HEK293 (cell line): ENCODE data around the gene KIF22.

ENCODE experiments used
- CTCF ChIA-PET: fragments of 350-600 bp; formaldehyde crosslinking; extraction: SDS; loops from one replicate; lab custom pipeline; 2021; ENCODE audit warnings: antibody characterized with exemption; lab: Yijun Ruan, JAX
- POLR2A ChIA-PET: fragments of 300-600 bp; formaldehyde crosslinking; extraction: SDS; loops from one replicate; lab custom pipeline; 2020; ENCODE audit warnings: antibody characterized with exemption, inconsistent platforms; lab: Yijun Ruan, JAX
- H3K27ac ChIP-seq: fragments of 200-500 bp; sonication (Bioruptor generic); 2 replicates; pipeline ENCODE4 v1.5.1; 2014; ENCODE audit warnings: low read depth, low read length, control low read depth, inconsistent platforms; ENCODE audit errors: extremely low read depth
- H3K36me3 ChIP-seq, 2 experiments: fragments of 200-500 bp in 1 of 2; sonication (Bioruptor generic) in 1 of 2; 1 replicate in 1 of 2; 2 replicates in 1 of 2; pipeline ENCODE4 v1.5.1; 2014 to 2017; ENCODE audit warnings: inconsistent platforms in 2 of 2, low read length in 2 of 2; ENCODE audit not compliant: control insufficient read depth in 2 of 2, insufficient read depth in 1 of 2
- H3K4me1 ChIP-seq: fragments of 200-500 bp; sonication (Bioruptor generic); 2 replicates; pipeline ENCODE4 v1.5.1; 2014; ENCODE audit warnings: mild to moderate bottlenecking, low read length, inconsistent platforms; ENCODE audit not compliant: control insufficient read depth, insufficient read depth
- H3K4me3 ChIP-seq: 2 replicates; pipeline ENCODE4 v1.5.1; 2011; ENCODE audit warnings: low read depth, mild to moderate bottlenecking, control low read depth, low read length, moderate library complexity
- H3K9me3 ChIP-seq: fragments of 200-500 bp; sonication (Bioruptor generic); 2 replicates; pipeline ENCODE4 v1.5.1; 2014; ENCODE audit warnings: low read depth, low read length, inconsistent platforms; ENCODE audit not compliant: control insufficient read depth, insufficient read depth
- HOXD13 ChIP-seq: sonication (generic); formaldehyde crosslinking; IDR thresholded peaks from 2 replicates; pipeline ENCODE4 v1.8.0; 2022; ENCODE audit warnings: missing genetic modification reagents, borderline replicate concordance
- IKZF3 ChIP-seq: fragments of 450-650 bp; IDR thresholded peaks from 2 replicates; pipeline ENCODE4 v1.5.0; 2018; ENCODE audit warnings: missing biosample characterization, mild to moderate bottlenecking, missing genetic modification characterization, moderate library complexity
- KLF17 ChIP-seq: fragments of 450-650 bp; formaldehyde crosslinking; IDR thresholded peaks from 2 replicates; pipeline ENCODE4 v1.5.1; 2016; ENCODE audit warnings: missing biosample characterization, missing genetic modification characterization
- MZF1 ChIP-seq: fragments of 450-650 bp; formaldehyde crosslinking; IDR thresholded peaks from 2 replicates; pipeline ENCODE4 v1.5.1; 2017; ENCODE audit warnings: missing biosample characterization, missing genetic modification characterization, borderline replicate concordance
- SALL2 ChIP-seq: fragments of 450-650 bp; formaldehyde crosslinking; IDR thresholded peaks from 2 replicates; pipeline ENCODE4 v1.5.0; 2017; ENCODE audit warnings: missing biosample characterization, mild to moderate bottlenecking, missing genetic modification characterization, borderline replicate concordance
- SETDB1 ChIP-seq: IDR thresholded peaks from one replicate; pipeline ENCODE4 v1.6.1; 2017; ENCODE audit warnings: mild to moderate bottlenecking, low read length, moderate library complexity, mixed read lengths; ENCODE audit not compliant: insufficient read length
- ZBTB11 ChIP-seq: fragments of 450-650 bp; formaldehyde crosslinking; conservative IDR thresholded peaks from 2 replicates; pipeline ENCODE4 v1.5.1; 2016; ENCODE audit warnings: low read depth, missing biosample characterization, missing genetic modification characterization
- ZBTB49 ChIP-seq: fragments of 450-650 bp; formaldehyde crosslinking; IDR thresholded peaks from 2 replicates; pipeline ENCODE4 v1.5.1; 2016; ENCODE audit warnings: missing biosample characterization, missing genetic modification characterization, low read depth
- ZBTB7A ChIP-seq: fragments of 450-650 bp; formaldehyde crosslinking; IDR thresholded peaks from 2 replicates; pipeline ENCODE4 v1.5.1; 2016; ENCODE audit warnings: low read depth, missing biosample characterization, missing genetic modification characterization
- ZFP37 ChIP-seq: fragments of 450-650 bp; formaldehyde crosslinking; IDR thresholded peaks from 2 replicates; pipeline ENCODE4 v1.5.1; 2016; ENCODE audit warnings: missing biosample characterization, missing genetic modification characterization
- ZNF114 ChIP-seq: fragments of 450-650 bp; formaldehyde crosslinking; IDR thresholded peaks from 2 replicates; pipeline ENCODE4 v1.5.0; 2017; ENCODE audit warnings: missing biosample characterization, missing genetic modification characterization
- ZNF148 ChIP-seq: fragments of 450-650 bp; formaldehyde crosslinking; IDR thresholded peaks from 2 replicates; pipeline ENCODE4 v1.5.0; 2017; ENCODE audit warnings: missing biosample characterization, missing genetic modification characterization, borderline replicate concordance
- ZNF175 ChIP-seq: fragments of 450-650 bp; formaldehyde crosslinking; IDR thresholded peaks from 2 replicates; pipeline ENCODE4 v1.5.1; 2016; ENCODE audit warnings: missing biosample characterization, missing genetic modification characterization
- ZNF18 ChIP-seq: fragments of 450-650 bp; formaldehyde crosslinking; IDR thresholded peaks from 2 replicates; pipeline ENCODE4 v1.5.1; 2016; ENCODE audit warnings: missing biosample characterization, missing genetic modification characterization
- ZNF292 ChIP-seq: fragments of 450-650 bp; formaldehyde crosslinking; IDR thresholded peaks from 2 replicates; pipeline ENCODE4 v1.5.1; 2016; ENCODE audit warnings: low read depth, missing biosample characterization, missing genetic modification characterization, borderline replicate concordance
- ZNF302 ChIP-seq: fragments of 450-650 bp; formaldehyde crosslinking; IDR thresholded peaks from 2 replicates; pipeline ENCODE4 v1.5.1; 2016; ENCODE audit warnings: missing biosample characterization, missing genetic modification characterization, low read depth
- ZNF335 ChIP-seq: fragments of 450-650 bp; formaldehyde crosslinking; conservative IDR thresholded peaks from 2 replicates; pipeline ENCODE4 v1.5.1; 2016; ENCODE audit warnings: missing biosample characterization, missing genetic modification characterization
- ZNF341 ChIP-seq: fragments of 450-650 bp; formaldehyde crosslinking; IDR thresholded peaks from 2 replicates; pipeline ENCODE4; 2016; ENCODE audit warnings: low read depth, missing biosample characterization, missing genetic modification characterization
- ZNF37A ChIP-seq: fragments of 450-650 bp; IDR thresholded peaks from 2 replicates; pipeline ENCODE4 v1.5.1; 2018; ENCODE audit warnings: missing biosample characterization, missing genetic modification characterization
- ZNF473 ChIP-seq: fragments of 450-650 bp; formaldehyde crosslinking; IDR thresholded peaks from 2 replicates; pipeline ENCODE4 v1.5.1; 2017; ENCODE audit warnings: missing biosample characterization, missing genetic modification characterization
- ZNF560 ChIP-seq: fragments of 450-650 bp; formaldehyde crosslinking; IDR thresholded peaks from 2 replicates; pipeline ENCODE4 v1.5.1; 2017; ENCODE audit warnings: missing biosample characterization, missing genetic modification characterization, borderline replicate concordance
- ZNF585B ChIP-seq: fragments of 450-650 bp; formaldehyde crosslinking; IDR thresholded peaks from 2 replicates; pipeline ENCODE4 v1.5.1; 2016; ENCODE audit warnings: missing biosample characterization, missing genetic modification characterization
- ZNF621 ChIP-seq: fragments of 450-650 bp; formaldehyde crosslinking; IDR thresholded peaks from 2 replicates; pipeline ENCODE4 v1.5.1; 2017; ENCODE audit warnings: missing biosample characterization, missing genetic modification characterization
- ZNF76 ChIP-seq: fragments of 450-650 bp; formaldehyde crosslinking; IDR thresholded peaks from 2 replicates; pipeline ENCODE4; 2016; ENCODE audit warnings: low read depth, missing biosample characterization, missing genetic modification characterization, borderline replicate concordance
- ZNF791 ChIP-seq: fragments of 450-650 bp; formaldehyde crosslinking; IDR thresholded peaks from 2 replicates; pipeline ENCODE4 v1.5.1; 2016; ENCODE audit warnings: missing biosample characterization, missing genetic modification characterization
- ZNF837 ChIP-seq: fragments of 450-650 bp; formaldehyde crosslinking; IDR thresholded peaks from 2 replicates; pipeline ENCODE4 v1.5.1; 2016; ENCODE audit warnings: missing biosample characterization, missing genetic modification characterization

Gene KIF22

GRCh38 chr16:29790183-29790948 lies at the start of gene KIF22:
TSS of gene KIF22 (plus strand) at chr16:29790751. CDS start at chr16:29790760, 9 bp downstream.
- H3K36me3 ChIP-seq = peaks cover 0 to 14% of the 10 kb centered on the region in 2 experiments; a peak in 1 of 3 replicates
- peak within 1 kb of the TSS; percentile 93 for H3K4me3 ChIP-seq
- ChIA-PET CTCF (interaction anchor here (0.5 to 3.5 kb wide), 17 partner anchors 7 to 746 kb away, joined by 3 to 28 read pairs (median 4); partner anchors contain the start of genes PAGR1 and ZG16), POLR2A (interaction anchor here (0.6 to 2.7 kb wide), 23 partner anchors 10 to 241 kb away, joined by 3 to 31 read pairs (median 4); partner anchors contain the start of genes MAZ, PAGR1, PRRT2 and TAOK2)
- H3K9me3 ChIP-seq = no peaks in the 10 kb centered on the region
- H3K27ac ChIP-seq = peak within 1 kb of the TSS; percentile 90
- 0 out of 2 replicates have a peak, but pooled peaks cover 2% of the 10 kb centered on the region for H3K4me1 ChIP-seq
- TF ChIP-seq ZNF335 (tag by site-specific recombination) (peak; percentile 61), ZNF791 (no peak), ZNF175 (tag by site-specific recombination) (no peak), ZNF292 (no peak), ZNF37A (tag by site-specific recombination) (no peak), ZNF560 (no peak), ZNF148 (tag by site-specific recombination) (no peak), SETDB1 (no peak), ZBTB49 (no peak), ZNF76 (tag by site-specific recombination) (peak; percentile 58; the same call in 1 of the 2 replicates), KLF17 (tag by site-specific recombination) (peak; percentile 73), ZNF18 (no peak), SALL2 (tag by site-specific recombination) (no peak), ZFP37 (tag by site-specific recombination) (no peak), ZNF837 (tag by site-specific recombination) (no peak), MZF1 (tag by site-specific recombination) (no peak), ZNF473 (tag by site-specific recombination) (no peak), ZNF341 (0 out of 2 replicates have a peak, but pooled peaks have one; percentile 40), ZNF621 (tag by site-specific recombination) (no peak), ZNF585B (tag by site-specific recombination) (no peak), IKZF3 (tag by site-specific recombination) (no peak), ZBTB11 (tag by site-specific recombination) (peak; percentile 99), ZNF114 (tag by site-specific recombination) (no peak), ZNF302 (tag by site-specific recombination) (no peak), HOXD13 (CRISPR knock-in tag) (no peak; the same call in 1 of the 2 replicates), ZBTB7A (tag by site-specific recombination) (peak; percentile 69)
